Loucy (cell line): ENCODE results near the gene MUC5B.

Experiments
- H2AFZ ChIP-seq: fragments of 200-600 bp; sonication (generic); 2 replicates; pipeline ENCODE4 v1.6.0; 2016; ENCODE audit warnings: antibody characterized with exemption, mild to moderate bottlenecking, low read length, moderate library complexity
- H3F3A ChIP-seq: fragments of 200-600 bp; 2 replicates; pipeline ENCODE4 v1.6.0; 2016; ENCODE audit warnings: antibody characterized with exemption, low read depth, mild to moderate bottlenecking
- H3K27me3 ChIP-seq: fragments of 200-600 bp; sonication (generic); 2 replicates; pipeline ENCODE4 v1.6.1; 2014; ENCODE audit warnings: low read length, mild to moderate bottlenecking; ENCODE audit not compliant: insufficient read depth, poor library complexity, severe bottlenecking
- H3K36me3 ChIP-seq: fragments of 200-600 bp; sonication (generic); 2 replicates; pipeline ENCODE4 v1.6.1; 2016; ENCODE audit warnings: low read length; ENCODE audit not compliant: insufficient read depth
- H3K4me1 ChIP-seq: fragments of 200-600 bp; sonication (generic); 2 replicates; pipeline ENCODE4 v1.5.1; 2014; ENCODE audit warnings: low read length, mild to moderate bottlenecking; ENCODE audit not compliant: insufficient read depth, poor library complexity, severe bottlenecking
- H3K4me2 ChIP-seq: fragments of 200-600 bp; sonication (generic); 2 replicates; pipeline ENCODE4 v1.6.0; 2014; ENCODE audit warnings: antibody characterized with exemption, low read length, low read depth, mild to moderate bottlenecking; ENCODE audit not compliant: poor library complexity, severe bottlenecking
- H3K4me3 ChIP-seq: fragments of 200-600 bp; sonication (generic); 2 replicates; pipeline ENCODE4 v1.5.1; 2014; ENCODE audit warnings: low read length, mild to moderate bottlenecking, mixed read lengths; ENCODE audit not compliant: poor library complexity, severe bottlenecking
- H3K79me2 ChIP-seq: fragments of 200-600 bp; sonication (generic); 2 replicates; pipeline ENCODE4 v1.6.1; 2014; ENCODE audit warnings: low read length; ENCODE audit not compliant: insufficient read depth
- H3K9ac ChIP-seq: fragments of 200-600 bp; sonication (generic); 2 replicates; pipeline ENCODE4 v1.6.0; 2014; ENCODE audit warnings: mild to moderate bottlenecking, low read depth, low read length, moderate library complexity; ENCODE audit not compliant: poor library complexity, severe bottlenecking
- H3K9me2 ChIP-seq: fragments of 200-600 bp; sonication (generic); replicated peaks from 2 replicates; pipeline ENCODE4 v1.6.1; 2016; ENCODE audit warnings: low read depth, low read length, mixed read lengths
- H3K9me3 ChIP-seq: fragments of 200-600 bp; sonication (generic); 2 replicates; pipeline ENCODE4 v1.6.1; 2014; ENCODE audit warnings: mild to moderate bottlenecking, antibody characterized with exemption, low read length, low read depth; ENCODE audit not compliant: insufficient read depth
- H4K20me1 ChIP-seq: fragments of 200-600 bp; sonication (generic); 2 replicates; pipeline ENCODE4 v1.6.0; 2014; ENCODE audit warnings: antibody characterized with exemption, low read length, mild to moderate bottlenecking; ENCODE audit not compliant: insufficient read depth, poor library complexity, severe bottlenecking
- EZH2phosphoT487 ChIP-seq: fragments of 200-600 bp; IDR thresholded peaks from 2 replicates; pipeline ENCODE4 v1.6.1; 2018; ENCODE audit warnings: antibody characterized with exemption, mild to moderate bottlenecking, moderate library complexity, borderline replicate concordance
- TF ChIP-seq, protein P1 (sequence below): fragments of 200-600 bp; sonication (generic); conservative IDR thresholded peaks from 2 replicates; pipeline ENCODE4 v1.5.1; 2014; ENCODE audit warnings: mild to moderate bottlenecking, antibody characterized with exemption, low read length

MUC5B gene

DNA sequence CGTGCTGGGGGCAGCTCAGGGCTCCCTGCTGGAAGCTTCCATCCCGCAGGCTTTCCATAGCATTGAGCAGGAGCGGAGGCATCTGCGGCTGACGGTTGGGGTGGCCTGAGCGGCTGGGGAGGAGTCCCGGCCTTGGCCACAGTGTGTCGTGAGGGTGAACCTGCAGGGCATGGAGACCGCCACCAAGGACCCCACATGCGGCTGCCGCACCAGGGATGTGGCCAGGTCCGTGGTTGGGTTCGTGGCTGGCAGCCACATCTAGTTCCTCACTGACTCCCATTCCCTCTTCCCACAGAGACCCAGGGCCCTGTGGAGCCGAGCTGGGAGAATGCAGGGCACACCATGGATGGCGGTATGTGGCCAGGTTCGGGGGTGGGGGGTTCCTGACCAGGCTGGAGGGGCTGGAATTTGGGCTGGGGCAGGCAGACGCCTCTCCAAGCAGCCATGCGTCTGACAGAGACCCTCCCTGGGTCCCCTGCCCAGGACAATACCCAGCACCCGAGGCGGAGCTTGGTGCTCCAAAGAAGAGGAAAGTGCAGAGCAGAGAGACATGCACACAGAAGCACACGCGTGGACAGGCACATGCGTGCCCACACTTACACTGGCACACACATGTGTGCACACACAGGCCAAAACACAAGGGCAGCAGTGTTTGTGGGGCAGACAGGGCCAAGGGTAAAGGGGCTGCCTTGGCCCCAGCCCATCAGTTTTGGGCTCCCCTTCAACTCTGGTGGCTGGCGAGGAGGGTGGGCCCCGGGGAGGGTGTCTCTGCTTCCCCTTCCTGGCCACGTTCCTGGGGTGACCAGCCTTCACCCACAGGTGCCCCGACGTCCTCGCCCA is 2.7 kb downstream of the MUC5B start:
- TF ChIP-seq EZH2phosphoT487: no peak
- TF ChIP-seq, protein P1, sequence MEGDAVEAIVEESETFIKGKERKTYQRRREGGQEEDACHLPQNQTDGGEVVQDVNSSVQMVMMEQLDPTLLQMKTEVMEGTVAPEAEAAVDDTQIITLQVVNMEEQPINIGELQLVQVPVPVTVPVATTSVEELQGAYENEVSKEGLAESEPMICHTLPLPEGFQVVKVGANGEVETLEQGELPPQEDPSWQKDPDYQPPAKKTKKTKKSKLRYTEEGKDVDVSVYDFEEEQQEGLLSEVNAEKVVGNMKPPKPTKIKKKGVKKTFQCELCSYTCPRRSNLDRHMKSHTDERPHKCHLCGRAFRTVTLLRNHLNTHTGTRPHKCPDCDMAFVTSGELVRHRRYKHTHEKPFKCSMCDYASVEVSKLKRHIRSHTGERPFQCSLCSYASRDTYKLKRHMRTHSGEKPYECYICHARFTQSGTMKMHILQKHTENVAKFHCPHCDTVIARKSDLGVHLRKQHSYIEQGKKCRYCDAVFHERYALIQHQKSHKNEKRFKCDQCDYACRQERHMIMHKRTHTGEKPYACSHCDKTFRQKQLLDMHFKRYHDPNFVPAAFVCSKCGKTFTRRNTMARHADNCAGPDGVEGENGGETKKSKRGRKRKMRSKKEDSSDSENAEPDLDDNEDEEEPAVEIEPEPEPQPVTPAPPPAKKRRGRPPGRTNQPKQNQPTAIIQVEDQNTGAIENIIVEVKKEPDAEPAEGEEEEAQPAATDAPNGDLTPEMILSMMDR: no peak
- Histone ChIP-seq H3K9me3 (peaks cover 3% of the 10 kb centered on the region; the same call in 1 of the 2 replicates), H3K9me2 (no peaks in the 10 kb centered on the region), H3K9ac (no peak overlapping the region), H3K36me3 (no peaks in the 10 kb centered on the region), H4K20me1 (no peaks in the 10 kb centered on the region), H3K27me3 (no peaks in the 10 kb centered on the region), H3K79me2 (no peaks in the 10 kb centered on the region), H3K4me3 (no peak overlapping the region), H3K4me2 (no peak overlapping the region), H3K4me1 (no peaks in the 10 kb centered on the region), H3F3A (no peaks in the 10 kb centered on the region), H2AFZ (no peak overlapping the region)

GRCh38 chr11:1226226-1226985 is 3.5 kb downstream of the MUC5B start:
- no peaks in the 10 kb centered on the region for H3K27me3 ChIP-seq
- TF ChIP-seq, protein P1: no peak
- no peak for TF ChIP-seq EZH2phosphoT487
- H3K4me1 ChIP-seq: no peaks in the 10 kb centered on the region
- no peaks in the 10 kb centered on the region for H3F3A ChIP-seq
- no peak overlapping the region for H3K4me2 ChIP-seq
- H3K9ac ChIP-seq: no peak overlapping the region
- H3K9me2 ChIP-seq: no peaks in the 10 kb centered on the region
- no peaks in the 10 kb centered on the region for H3K79me2 ChIP-seq
- no peak overlapping the region for H2AFZ ChIP-seq
- H3K36me3 ChIP-seq: no peaks in the 10 kb centered on the region
- H3K9me3 ChIP-seq: peaks cover 3% of the 10 kb centered on the region; the same call in 1 of the 2 replicates
- H3K4me3 ChIP-seq: no peak overlapping the region
- no peaks in the 10 kb centered on the region for H4K20me1 ChIP-seq

- H3K36me3 ChIP-seq: no peaks in the 10 kb centered on the region
- no peaks in the 10 kb centered on the region for H3F3A ChIP-seq
- peaks cover 3% of the 10 kb centered on the region; the same call in 1 of the 2 replicates for H3K9me3 ChIP-seq
- H3K79me2 ChIP-seq: no peaks in the 10 kb centered on the region
- H4K20me1 ChIP-seq: no peaks in the 10 kb centered on the region
- H3K4me3 ChIP-seq: no peak overlapping the region
- no peak overlapping the region for H2AFZ ChIP-seq
- H3K4me2 ChIP-seq: no peak overlapping the region
- H3K4me1 ChIP-seq: no peaks in the 10 kb centered on the region
- TF ChIP-seq, protein P1: no peak
- no peak for TF ChIP-seq EZH2phosphoT487
- H3K9ac ChIP-seq: no peak overlapping the region
- H3K9me2 ChIP-seq: no peaks in the 10 kb centered on the region
- H3K27me3 ChIP-seq: no peaks in the 10 kb centered on the region
Measured at GRCh38 chr11:1226986-1227550, 4.2 kb downstream of the MUC5B start.
